ENCODE measurements around the gene TANGO2. TPM values are rescaled to one million over a fixed set of nuclear protein-coding genes. Genes with fewer than 3 reads are reported as not detected.

Gene TANGO2
- total RNA-seq, 1 experiment from 2014 or later = 21.5 TPM

- Histone ChIP-seq H3K4me3 (ENCODE audit: low read depth, low read length, poor library complexity, severe bottlenecking) (no peak overlapping the region), H3K27me3 (replicated peaks; ENCODE audit: insufficient read depth, low read depth, low read length, poor library complexity) (no peaks in the 10 kb centered on the region), H3K27ac (ENCODE audit: low read depth, low read length, poor library complexity, severe bottlenecking) (peak overlapping the region; percentile 30), H3K36me3 (ENCODE audit: insufficient read depth, low read length, poor library complexity, severe bottlenecking) (no peaks in the 10 kb centered on the region), H3K4me1 (ENCODE audit: insufficient read depth, low read length, poor library complexity, severe bottlenecking) (no peaks in the 10 kb centered on the region), H3K9me3 (ENCODE audit: low read depth, low read length, poor library complexity, severe bottlenecking) (no peaks in the 10 kb centered on the region)
- POLR2A ChIA-PET (ENCODE audit: low non-redundant PET) = no interaction called here
- intact Hi-C loops (cut with micrococcal nuclease; ENCODE audit: unreplicated experiment) = no loop called here
- CTCF ChIA-PET = no interaction called here
- TF ChIP-seq EZH2 (IDR thresholded peaks at IDR 0.05; ENCODE audit: borderline replicate concordance, low read depth, low read length, poor library complexity, severe bottlenecking) = no peak
- TF ChIP-seq CTCF (conservative IDR thresholded peaks at IDR 0.05; ENCODE audit: low read depth, low read length) = no peak
- no peak for DNase-seq (ENCODE audit: low spot score)
- BruUV-seq (replicated peaks) = no TSS peak
These were observed 40.6 kb downstream of the TANGO2 start for GRCh38 chr22:20061481-20061861.

- TF ChIP-seq EZH2 (IDR thresholded peaks at IDR 0.05; ENCODE audit: borderline replicate concordance, low read depth, low read length, poor library complexity, severe bottlenecking) = no peak
- TF ChIP-seq CTCF (conservative IDR thresholded peaks at IDR 0.05; ENCODE audit: low read depth, low read length) = no peak
- Histone ChIP-seq H3K36me3 (ENCODE audit: insufficient read depth, low read length, poor library complexity, severe bottlenecking) (no peaks in the 10 kb centered on the region), H3K27ac (ENCODE audit: low read depth, low read length, poor library complexity, severe bottlenecking) (no peak overlapping the region), H3K4me1 (ENCODE audit: insufficient read depth, low read length, poor library complexity, severe bottlenecking) (no peaks in the 10 kb centered on the region), H3K9me3 (ENCODE audit: low read depth, low read length, poor library complexity, severe bottlenecking) (no peaks in the 10 kb centered on the region), H3K4me3 (ENCODE audit: low read depth, low read length, poor library complexity, severe bottlenecking) (no peak overlapping the region), H3K27me3 (replicated peaks; ENCODE audit: insufficient read depth, low read depth, low read length, poor library complexity) (no peaks in the 10 kb centered on the region)
- no peak for DNase-seq (ENCODE audit: low spot score)
- CTCF ChIA-PET = no interaction called here
- POLR2A ChIA-PET (ENCODE audit: low non-redundant PET) = no interaction called here
- no TSS peak for BruUV-seq (replicated peaks)
- intact Hi-C loops (cut with micrococcal nuclease; ENCODE audit: unreplicated experiment) = no loop called here
These were observed 41.3 kb downstream of the TANGO2 start for GRCh38 chr22:20062043-20062765.

DNA sequence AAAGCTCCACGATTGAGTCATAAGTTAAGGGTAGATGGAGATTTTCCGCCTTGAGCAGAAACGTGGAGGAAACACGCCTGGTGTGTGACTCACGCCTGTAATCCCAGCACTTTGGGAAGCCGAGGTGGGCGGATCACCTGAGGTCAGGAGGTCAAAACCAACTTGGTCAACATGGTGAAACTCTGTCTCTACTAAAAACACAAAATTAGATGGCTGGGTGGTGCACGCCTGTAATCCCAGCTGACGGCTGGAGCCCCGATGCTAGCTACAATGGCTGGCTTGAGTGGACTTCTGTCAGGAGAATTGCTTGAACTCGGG lies 41.8 kb downstream of the TANGO2 start:
- POLR2A ChIA-PET (ENCODE audit: low non-redundant PET) = no interaction called here
- H3K9me3 ChIP-seq (ENCODE audit: low read depth, low read length, poor library complexity, severe bottlenecking) = no peaks in the 10 kb centered on the region
- CTCF ChIA-PET = no interaction called here
- DNase-seq (ENCODE audit: low spot score) = no peak
- H3K4me3 ChIP-seq (ENCODE audit: low read depth, low read length, poor library complexity, severe bottlenecking) = no peak overlapping the region
- BruUV-seq (replicated peaks) = no TSS peak
- no peaks in the 10 kb centered on the region for H3K36me3 ChIP-seq (ENCODE audit: insufficient read depth, low read length, poor library complexity, severe bottlenecking)
- H3K4me1 ChIP-seq (ENCODE audit: insufficient read depth, low read length, poor library complexity, severe bottlenecking) = no peaks in the 10 kb centered on the region
- TF ChIP-seq CTCF (conservative IDR thresholded peaks at IDR 0.05; ENCODE audit: low read depth, low read length) = no peak
- TF ChIP-seq EZH2 (IDR thresholded peaks at IDR 0.05; ENCODE audit: borderline replicate concordance, low read depth, low read length, poor library complexity, severe bottlenecking) = no peak
- intact Hi-C loops (cut with micrococcal nuclease; ENCODE audit: unreplicated experiment) = no loop called here
- no peak overlapping the region for H3K27ac ChIP-seq (ENCODE audit: low read depth, low read length, poor library complexity, severe bottlenecking)
- no peaks in the 10 kb centered on the region for H3K27me3 ChIP-seq (replicated peaks; ENCODE audit: insufficient read depth, low read depth, low read length, poor library complexity)

Data from A673 (cell line).